GM18499 (cell line): ENCODE results near the gene COMMD10.

Experiments used
- ATAC-seq: cut with Tn5 transposase; IDR thresholded peaks from one replicate; pipeline ENCODE4 v1.9.1; 2021; ENCODE audit warnings: moderate number of reproducible peaks; ENCODE audit not compliant: insufficient read depth, unreplicated experiment

The COMMD10 gene

DNA sequence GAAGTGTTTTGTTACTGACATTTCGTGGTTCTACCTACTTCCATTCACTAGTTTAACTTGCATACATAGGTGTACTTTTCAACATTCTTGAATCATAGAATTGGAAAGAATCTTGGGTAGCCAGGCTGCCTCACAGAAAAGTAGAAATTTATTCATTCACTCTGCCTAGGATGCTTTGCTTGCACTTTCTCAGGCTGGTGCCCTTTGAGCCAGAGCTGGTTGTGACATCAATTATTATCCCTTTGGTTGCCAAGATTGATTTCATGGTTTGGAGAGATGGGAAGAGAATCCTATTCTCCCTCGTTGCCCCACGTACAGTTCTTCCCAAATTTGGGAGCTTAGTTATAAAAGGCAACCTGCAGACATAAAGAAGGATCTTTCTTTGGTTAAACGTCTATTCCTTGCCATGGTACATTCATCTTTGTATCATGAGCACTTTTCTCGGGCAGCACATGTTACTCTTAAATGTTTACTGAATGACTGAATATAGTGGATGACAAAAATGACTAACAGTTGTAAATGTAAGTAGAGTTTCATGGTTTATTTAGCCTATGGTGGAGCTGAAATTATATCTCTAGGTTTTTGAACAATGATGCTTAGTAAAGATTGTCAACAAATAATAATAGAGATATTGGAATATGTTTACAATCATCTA is 195.5 kb downstream of the COMMD10 start:
- ATAC-seq: no peak

DNA sequence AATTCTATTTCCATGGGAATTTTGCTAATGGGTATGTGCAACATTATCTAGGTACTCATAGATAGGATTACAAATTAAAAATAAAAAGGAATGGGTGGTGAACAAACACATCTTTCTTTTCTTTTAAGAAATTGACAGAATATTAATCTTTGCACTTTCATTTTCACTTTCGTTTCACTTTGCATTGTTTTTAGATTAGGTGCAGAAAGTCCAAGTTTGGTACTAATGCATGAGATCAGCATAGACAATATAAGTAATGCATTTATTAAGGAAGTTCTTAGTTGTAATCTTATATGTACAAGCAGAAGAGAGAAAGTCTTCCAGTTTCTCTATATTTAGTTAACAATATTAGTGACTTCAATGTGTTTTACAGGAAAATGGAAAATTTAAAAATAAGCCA is 196.5 kb downstream of the COMMD10 start:
- ATAC-seq: no peak

DNA sequence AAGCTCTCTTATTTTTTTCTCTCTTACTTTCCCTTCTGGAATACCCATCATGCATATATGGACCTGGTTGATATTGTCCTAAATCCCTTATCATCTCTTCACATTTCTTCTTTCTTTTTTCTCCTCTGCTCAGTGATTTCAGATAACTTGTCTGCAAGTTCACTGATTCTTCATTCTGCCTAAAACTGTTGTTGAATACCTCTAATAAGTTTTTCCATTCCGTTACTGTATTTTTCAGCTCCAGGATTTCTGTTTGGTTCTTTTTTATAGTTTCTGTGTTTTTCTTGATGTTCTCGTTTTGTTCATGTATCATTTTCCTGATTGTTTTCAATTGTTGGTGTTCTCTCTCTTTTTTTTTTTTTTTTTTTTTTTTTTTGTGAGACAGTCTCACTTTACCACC is 203.7 kb downstream of the COMMD10 start:
- no peak for ATAC-seq

DNA sequence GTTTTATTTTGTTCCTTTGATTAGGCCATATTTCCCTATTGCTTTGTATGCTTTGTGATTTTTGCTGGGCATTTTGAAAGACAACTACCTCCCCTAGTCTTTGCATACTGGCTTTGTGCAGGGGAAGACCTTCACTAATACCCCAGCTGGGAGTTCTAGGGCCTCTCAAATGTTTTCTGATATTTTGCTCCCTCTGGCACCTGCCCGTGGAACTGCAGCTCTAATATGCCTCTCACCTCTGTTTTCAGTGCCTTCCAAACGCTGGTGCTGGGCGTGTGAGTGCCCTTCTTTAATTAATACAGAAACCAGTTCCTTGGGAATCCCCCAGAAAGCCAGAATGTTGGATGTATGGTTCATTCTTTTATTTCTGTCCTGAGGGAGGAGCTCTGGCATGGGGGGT is 204.5 kb downstream of the COMMD10 start:
- ATAC-seq: no peak

DNA sequence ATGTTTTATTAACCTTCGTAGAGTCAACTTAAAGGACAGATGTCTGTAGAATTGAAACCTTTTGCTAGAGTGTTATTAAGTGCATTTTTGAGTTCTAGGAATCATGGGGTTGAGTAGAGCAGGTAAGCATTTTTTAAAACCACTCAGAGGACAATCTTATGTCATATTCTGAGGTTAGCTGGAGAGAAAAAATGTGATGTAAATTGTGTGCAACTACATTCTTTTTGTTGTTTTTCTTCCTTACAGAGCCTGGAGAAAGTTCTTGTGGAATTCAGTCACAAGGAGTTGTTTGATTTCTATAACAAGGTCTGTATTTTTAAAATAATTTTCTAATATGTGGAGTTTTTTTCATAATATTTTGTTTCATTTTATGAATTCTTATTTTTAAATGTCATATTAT is 206.4 kb downstream of the COMMD10 start:
- no peak for ATAC-seq

DNA sequence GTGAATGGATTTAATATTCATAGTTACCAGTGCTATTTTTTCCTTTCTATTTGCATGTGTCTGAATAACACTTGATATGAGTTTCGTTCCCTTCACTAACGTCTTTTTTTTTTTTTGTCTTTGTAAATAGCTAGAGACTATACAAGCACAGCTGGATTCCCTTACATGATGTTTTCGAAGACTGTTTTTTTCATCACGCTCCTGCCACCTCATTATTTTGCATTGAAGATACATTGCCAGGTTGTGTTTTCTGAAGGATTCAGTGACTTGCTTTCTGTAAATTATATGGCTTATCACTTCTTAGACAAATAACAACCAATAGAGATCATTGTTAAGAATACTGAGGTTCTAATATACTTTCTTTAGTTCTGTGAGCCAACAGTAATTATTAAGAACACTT is 207.5 kb downstream of the COMMD10 start:
- no peak for ATAC-seq

DNA sequence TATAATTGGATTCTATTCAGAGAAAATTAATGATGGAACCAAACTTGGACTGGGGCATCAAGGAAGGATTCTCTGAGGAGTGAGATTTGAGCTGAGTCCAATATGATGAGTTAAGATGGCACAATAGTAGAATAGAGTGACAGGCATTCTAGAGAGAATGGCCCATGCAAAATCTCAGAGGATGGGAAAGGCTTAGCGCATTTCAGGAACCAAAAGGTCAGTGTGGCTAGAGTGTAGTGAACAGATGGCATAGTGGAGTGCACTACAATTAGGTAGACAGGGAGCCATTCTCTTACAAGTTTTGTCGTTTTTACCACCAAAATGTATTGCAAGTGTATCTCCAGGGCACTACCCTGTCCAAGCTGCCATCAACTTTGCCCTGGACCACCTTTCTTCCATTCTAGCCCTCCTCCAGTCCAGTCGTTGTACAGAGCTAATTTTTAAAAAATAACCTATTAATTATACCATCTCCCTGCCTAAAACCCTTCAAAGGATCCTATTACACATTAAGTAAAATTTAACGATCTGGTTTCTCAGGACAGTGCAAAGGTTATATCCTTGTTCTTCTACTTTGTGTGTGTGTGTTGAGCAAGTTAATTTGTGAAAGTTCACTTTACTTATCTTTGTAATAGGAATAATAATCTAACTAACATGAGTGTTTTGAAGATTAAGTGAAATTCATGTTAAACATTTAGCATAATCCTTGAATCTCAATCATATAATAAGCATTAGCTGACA is 211.7 kb downstream of the COMMD10 start:
- ATAC-seq: no peak

DNA sequence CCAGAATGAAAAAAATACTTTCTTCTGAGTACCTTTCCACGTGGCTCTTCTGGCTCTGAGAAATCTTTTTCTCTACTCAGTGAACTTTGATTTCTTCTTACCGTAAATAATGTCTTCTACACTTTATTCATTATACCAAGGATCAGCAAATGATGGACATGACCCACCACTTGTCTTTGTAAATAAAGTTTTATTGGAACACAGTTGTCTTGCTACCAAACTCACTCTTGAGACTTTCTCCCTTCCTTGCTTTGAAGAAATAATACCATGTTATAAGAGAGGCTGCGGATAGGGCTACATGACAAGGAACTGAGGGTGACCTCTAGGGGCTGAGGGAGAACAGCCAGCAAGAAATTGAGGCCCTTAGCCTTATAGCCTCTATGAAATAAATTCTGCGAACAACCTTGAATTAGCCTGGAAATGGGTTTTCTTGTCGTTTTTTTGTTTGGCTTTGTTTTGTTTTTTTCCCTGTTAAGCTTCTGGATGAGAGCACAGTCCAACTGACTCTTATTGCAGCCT is 212.5 kb downstream of the COMMD10 start:
- no peak for ATAC-seq

DNA sequence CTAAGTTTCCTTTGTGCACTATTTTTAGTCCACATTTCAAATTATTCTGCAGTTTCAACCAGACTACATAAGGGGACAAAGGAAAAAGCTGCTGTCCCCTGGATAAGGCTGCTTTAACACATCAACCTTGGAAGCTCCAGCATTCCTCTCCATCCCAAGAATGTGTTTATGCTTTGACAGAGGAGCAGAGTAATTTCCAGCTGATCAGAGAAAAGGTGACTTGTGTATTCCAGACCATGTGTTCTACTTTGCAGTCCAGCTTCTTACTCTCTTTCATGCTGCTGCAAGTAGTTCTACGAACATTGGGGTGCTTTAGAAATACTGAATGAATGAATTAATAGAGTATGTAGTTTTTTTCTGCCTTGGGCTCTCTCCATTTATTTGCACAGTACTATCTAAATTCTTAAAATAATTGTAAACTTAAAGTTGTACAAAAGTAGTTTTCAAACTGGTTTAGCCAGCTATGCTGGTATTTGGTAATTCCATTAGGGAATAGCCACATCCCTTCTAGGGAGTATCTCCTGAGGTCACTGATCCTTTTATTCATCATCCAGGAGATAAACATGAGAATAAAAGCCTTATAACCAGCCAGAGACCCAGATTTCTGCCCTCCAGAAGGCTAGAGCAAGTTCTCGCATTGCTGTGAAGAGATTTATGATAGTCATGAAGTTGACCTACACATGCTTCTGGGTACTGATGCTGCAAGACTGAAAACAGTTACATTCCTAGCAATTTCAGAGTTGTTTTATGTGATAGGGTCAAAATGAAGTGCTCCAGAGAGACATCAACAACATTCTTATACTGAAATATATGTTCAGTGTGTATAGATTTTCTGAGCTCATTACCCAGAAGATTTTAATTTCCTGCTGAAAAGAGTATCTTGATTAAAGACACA is 215.2 kb downstream of the COMMD10 start:
- no peak for ATAC-seq

DNA sequence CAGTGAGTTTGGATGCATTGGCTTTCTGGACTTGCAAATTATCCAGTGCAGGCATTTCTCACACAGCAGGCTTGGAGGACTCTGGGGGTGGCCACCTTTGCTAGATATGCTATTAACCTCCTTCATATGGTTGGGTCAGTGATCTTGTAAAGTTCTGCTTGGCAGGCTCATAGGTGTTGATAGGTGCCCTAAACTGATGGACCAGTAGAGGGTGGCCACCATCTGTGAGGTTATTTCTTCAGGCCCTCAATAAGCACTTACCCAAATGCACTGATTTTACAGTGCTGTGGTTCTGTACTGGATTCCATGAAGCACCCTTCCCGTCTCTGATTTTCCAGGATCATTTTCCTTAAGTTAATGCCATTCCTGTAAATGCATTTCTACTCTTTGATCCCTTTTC is 216.3 kb downstream of the COMMD10 start:
- ATAC-seq: no peak

DNA sequence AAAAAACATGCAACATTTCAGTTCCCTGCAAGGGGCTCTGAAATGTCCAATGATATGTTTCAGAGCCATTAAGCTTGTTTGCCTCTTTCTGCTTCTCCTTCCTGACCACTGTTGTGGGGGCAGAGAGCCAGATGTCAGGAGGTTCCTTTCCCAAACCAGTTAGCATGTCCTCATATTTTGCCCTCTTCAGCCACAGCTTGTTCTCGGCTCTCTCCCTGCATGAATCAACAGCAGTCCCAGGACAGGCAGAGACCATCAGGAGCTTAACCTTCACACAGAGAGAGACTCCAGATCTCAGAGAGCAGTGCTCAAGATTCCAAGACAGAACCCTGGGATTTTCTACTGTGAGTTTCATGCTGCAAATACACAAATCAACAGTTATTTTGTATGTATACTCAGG is 218.5 kb downstream of the COMMD10 start:
- no peak for ATAC-seq

DNA sequence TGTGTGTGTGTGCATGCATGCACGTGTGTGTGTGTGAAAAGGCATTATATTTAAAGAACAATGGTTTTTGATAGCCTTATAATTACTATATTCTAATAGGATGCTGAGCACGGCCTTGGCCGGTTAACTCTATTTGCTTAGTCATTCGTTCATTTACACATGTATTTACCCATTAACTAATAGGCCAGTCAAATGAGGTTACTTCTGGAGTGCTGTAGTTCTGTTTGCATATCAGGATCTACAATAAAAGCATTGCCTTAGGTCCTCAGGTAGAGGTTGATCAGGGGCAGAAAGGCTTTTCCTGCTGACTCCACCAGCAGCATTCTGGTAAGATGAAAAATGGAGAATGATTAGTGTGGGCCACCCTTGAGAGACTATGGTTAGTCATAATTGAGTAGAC is 219.0 kb downstream of the COMMD10 start:
- no peak for ATAC-seq

DNA sequence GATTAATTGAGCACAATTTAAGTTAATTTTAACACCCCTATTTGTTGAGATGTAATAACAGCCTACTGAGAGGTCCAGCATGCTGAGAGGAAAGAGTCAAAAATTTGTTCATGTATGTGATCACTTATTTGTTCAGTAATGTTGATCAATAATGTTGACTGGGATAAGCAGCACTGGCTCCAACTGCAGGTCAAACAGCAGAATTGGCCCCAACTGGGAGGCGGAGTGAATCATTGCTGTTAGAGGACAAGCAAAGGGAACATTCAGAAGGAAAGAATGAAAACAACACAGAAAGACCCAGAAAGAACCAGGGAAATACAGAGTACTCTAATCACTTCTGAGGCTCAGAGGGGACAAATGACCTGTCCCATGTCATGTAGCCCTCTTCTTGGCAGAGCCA is 221.1 kb downstream of the COMMD10 start:
- no peak for ATAC-seq

DNA sequence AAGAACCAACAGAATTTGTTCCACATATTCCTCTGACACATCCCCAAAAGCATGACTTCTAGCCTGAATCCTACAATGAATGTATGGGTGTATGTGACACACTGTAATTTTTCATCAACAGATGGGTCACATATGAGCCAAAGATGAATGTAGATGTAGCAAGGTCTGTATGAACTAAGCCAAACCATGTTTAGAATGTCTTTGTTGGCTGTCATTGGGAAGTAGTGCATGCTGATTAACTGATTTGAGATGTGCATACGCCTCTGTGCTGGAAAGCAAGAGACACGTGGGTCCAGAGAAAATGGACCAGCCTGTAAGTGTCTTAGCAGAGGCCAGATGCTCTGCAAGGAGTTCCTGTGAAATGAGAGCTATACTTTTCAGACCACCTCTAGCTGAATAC is 222.0 kb downstream of the COMMD10 start:
- ATAC-seq: no peak

DNA sequence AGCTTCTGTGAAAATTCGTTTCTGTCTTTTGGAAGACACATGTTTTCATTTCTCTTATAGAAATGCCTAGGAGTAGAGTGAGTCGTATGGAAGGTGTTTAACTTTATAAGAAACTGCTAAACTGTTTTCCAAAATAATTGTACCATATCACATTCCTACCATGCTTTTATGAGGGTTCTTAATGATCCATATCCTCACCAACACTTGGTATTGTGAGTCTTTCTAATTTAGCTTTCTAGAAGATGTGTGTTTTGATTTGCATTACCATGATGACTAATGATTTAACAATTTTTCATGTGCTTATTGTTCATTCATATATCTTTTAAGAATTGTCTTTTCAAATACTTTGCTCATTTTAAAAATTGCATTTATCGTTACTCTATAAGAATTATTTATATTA is 223.6 kb downstream of the COMMD10 start:
- no peak for ATAC-seq

DNA sequence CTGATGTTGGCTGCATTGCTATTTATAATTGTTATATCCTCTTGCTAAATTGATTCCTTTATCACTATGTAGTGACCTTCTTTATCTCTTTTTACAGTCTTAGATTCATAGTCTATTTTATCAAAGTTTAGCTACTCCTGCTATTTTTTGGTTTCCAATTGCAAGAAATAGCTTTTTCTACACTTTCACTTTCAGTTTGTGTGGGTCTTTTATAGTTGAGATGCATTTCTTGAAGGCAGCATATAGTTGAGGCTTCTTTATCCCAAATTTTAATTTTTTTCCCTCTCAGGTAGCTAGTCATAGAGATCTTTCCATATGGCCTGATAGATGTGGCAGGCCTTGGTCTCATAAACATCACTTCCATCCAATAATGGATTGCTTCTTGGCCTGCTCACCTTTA is 228.5 kb downstream of the COMMD10 start:
- no peak for ATAC-seq

DNA sequence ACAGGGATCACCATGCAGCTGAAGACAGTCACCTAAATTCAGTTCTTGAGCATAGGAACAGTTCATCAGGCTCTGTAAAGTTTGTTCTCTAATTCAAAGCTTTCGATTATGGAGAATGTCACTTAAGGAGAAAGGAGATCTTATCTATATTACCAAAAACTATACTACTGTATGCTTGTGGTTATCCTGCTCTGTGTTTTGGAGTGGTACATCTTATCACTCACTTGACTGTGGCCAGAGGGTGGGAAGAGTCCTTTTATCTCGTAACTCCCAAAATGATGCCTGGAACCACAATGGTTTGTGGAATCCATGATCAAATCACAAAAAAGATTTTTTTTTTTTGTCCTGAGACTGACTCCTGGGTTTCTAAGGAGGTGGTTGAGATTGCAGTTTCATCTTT is 230.7 kb downstream of the COMMD10 start:
- no peak for ATAC-seq

DNA sequence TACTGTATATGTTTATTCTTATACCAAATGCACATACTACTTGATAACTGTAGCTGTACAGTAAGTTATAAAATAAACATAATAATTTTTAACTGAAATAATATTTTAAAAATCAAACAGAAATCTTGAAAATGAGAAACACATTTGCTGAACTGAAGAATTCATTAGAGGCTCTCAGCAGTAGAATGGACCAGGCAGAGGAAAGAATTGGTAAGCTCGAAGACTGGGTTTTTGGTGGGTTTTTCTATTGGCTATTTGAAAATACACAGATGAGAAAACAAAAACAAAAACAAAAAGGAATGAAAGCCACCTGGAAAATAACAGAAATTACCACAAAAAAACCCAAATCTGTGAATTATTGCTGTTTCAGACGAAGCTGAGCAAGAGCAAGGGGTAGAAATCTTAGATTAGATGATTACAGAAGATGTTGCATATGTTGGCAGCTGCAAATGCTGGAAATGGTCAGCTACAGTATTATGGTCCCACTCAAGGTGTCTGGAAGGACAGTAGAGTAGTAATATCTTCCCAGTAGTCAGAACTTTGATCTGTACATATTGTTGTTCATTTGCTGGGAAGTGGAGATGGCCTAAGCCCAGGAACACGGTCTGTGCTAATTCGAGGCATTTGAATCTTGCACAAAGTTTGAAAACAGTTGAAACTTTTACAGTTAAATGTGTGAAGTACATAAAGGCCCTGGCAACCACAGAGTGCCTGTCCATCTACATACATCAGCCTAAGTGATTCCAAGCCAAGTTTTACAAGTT is 233.4 kb downstream of the COMMD10 start:
- ATAC-seq: no peak

DNA sequence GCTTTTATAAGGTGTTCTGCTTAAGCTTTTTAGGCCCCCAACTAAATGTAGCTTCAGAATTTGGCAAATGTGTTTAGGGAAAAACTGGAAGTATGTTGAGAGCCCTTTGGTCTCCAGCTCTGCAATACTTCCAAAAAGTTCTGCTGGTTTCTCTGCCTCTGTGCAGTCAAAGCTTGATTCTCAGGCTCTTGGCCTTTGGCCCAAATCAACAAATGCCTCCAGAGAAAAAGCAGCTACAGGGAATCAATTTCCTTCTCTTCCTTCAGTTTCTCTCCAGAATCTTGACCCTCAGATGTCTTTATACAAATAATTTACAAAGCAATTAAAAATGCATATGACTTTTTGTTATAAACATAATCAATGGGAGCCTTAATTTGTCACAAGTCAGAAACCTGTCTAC is 235.7 kb downstream of the COMMD10 start:
- no peak for ATAC-seq

DNA sequence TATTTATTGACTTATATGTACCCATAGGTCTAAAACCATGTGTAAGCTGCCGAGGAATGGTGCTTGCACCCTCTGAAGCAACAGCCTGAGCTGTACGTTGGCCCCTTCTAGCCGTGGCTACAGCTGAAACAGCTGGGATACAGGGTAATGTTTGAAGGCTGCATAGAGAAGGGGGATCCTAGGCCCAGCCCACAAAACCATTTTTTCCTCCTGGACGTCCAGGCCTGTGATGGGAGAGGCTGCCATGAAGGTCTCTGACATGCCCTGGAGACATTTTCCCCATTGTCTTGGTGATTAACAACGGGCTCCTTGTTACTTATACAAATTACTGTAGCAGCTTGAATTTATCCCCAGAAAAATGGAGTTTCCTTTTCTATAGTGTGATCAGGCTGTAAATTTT is 244.7 kb downstream of the COMMD10 start:
- no peak for ATAC-seq
